GM23338 (cell line): ENCODE measurements around the gene PUM2. TPM values are rescaled to one million over a fixed set of nuclear protein-coding genes. Genes with fewer than 3 reads are reported as not detected.

Experiments
- ATAC-seq: fragments of 200-7000 bp; cut with Tn5 transposase; 3 replicates; pipeline ENCODE4 v1.9.1; 2020
- DNase-seq: peaks from one replicate; pipeline ENCODE4 v3.0.0-alpha.2; 2015; ENCODE audit warnings: low spot score
- H2AFZ ChIP-seq: fragments of 200-600 bp; sonication (generic); 2 replicates; pipeline ENCODE4 v1.8.0; 2016; ENCODE audit warnings: antibody characterized with exemption, mild to moderate bottlenecking, moderate library complexity
- H3F3A ChIP-seq: fragments of 200-600 bp; sonication (generic); replicated peaks from 2 replicates; pipeline ENCODE4 v1.8.0; 2017; ENCODE audit warnings: antibody characterized with exemption, mixed run types, low read depth
- H3K27ac ChIP-seq: fragments of 200-600 bp; sonication (generic); 2 replicates; pipeline ENCODE4 v1.6.1; 2016; ENCODE audit warnings: low read depth
- H3K27me3 ChIP-seq: fragments of 200-600 bp; sonication (generic); 2 replicates; pipeline ENCODE4 v1.8.0; 2016; ENCODE audit warnings: mild to moderate bottlenecking, mixed run types, moderate library complexity; ENCODE audit not compliant: insufficient read depth
- H3K36me3 ChIP-seq: fragments of 200-600 bp; sonication (generic); 2 replicates; pipeline ENCODE4 v1.8.0; 2016; ENCODE audit warnings: mild to moderate bottlenecking; ENCODE audit not compliant: insufficient read depth
- H3K4me1 ChIP-seq: fragments of 200-600 bp; sonication (generic); 2 replicates; pipeline ENCODE4 v1.8.0; 2016; ENCODE audit warnings: mild to moderate bottlenecking, moderate library complexity; ENCODE audit not compliant: insufficient read depth
- H3K4me2 ChIP-seq: fragments of 200-600 bp; sonication (generic); 2 replicates; pipeline ENCODE4 v1.7.1; 2017; ENCODE audit warnings: mixed run types
- H3K4me3 ChIP-seq: fragments of 200-600 bp; sonication (generic); 2 replicates; pipeline ENCODE4 v1.6.1; 2016; ENCODE audit warnings: mixed run types
- H3K79me2 ChIP-seq: fragments of 200-600 bp; sonication (generic); replicated peaks from 2 replicates; pipeline ENCODE4 v1.8.0; 2017; ENCODE audit warnings: mild to moderate bottlenecking; ENCODE audit not compliant: insufficient read depth
- H3K9me2 ChIP-seq: fragments of 200-600 bp; sonication (generic); 2 replicates; pipeline ENCODE4 v1.8.0; 2017; ENCODE audit not compliant: insufficient read depth
- H4K20me1 ChIP-seq: fragments of 200-600 bp; sonication (generic); replicated peaks from 2 replicates; pipeline ENCODE4 v1.8.0; 2017; ENCODE audit warnings: mild to moderate bottlenecking; ENCODE audit not compliant: insufficient read depth
- H3K27ac Mint-ChIP-seq: 2 replicates; pipeline ENCODE4 v1.8.0; 2020; ENCODE audit warnings: inconsistent platforms, mild to moderate bottlenecking, moderate library complexity, mixed read lengths
- H3K27me3 Mint-ChIP-seq: 3 replicates; pipeline ENCODE4 v1.8.0; 2022; ENCODE audit warnings: low read depth, mild to moderate bottlenecking, moderate library complexity, mixed read lengths, inconsistent platforms; ENCODE audit not compliant: insufficient read depth, poor library complexity
- H3K36me3 Mint-ChIP-seq: 3 replicates; pipeline ENCODE4 v1.8.0; 2021; ENCODE audit warnings: low read depth, mild to moderate bottlenecking, inconsistent platforms, moderate library complexity, mixed read lengths
- H3K4me1 Mint-ChIP-seq: 3 replicates; pipeline ENCODE4 v1.8.0; 2020; ENCODE audit warnings: mild to moderate bottlenecking, inconsistent platforms, mixed read lengths
- H3K4me3 Mint-ChIP-seq: 3 replicates; pipeline ENCODE4 v1.8.0; 2021; ENCODE audit warnings: moderate library complexity, mild to moderate bottlenecking, inconsistent platforms, mixed read lengths
- H3K9me3 Mint-ChIP-seq: 3 replicates; pipeline ENCODE4 v1.8.0; 2020; ENCODE audit warnings: moderate library complexity, mild to moderate bottlenecking, inconsistent platforms, mixed read lengths
- CREB1 ChIP-seq: fragments of 250-450 bp; sonication (Bioruptor Pico); IDR thresholded peaks from 2 replicates; pipeline ENCODE4 v1.5.0; 2020; ENCODE audit warnings: low read depth, mild to moderate bottlenecking, moderate library complexity
- JUNB ChIP-seq: IDR thresholded peaks from one replicate; pipeline ENCODE4 v1.6.1; 2016; ENCODE audit warnings: antibody characterized with exemption; ENCODE audit not compliant: unreplicated experiment
- polyA plus RNA-seq: library from polyadenylated mRNA; unstranded; fragments of >200 nt; fragmentation: Nextera tagmentation; extraction: Ambion mirVana; gene quantifications from 2 replicates; pipeline ENCODE4 v1.2.1, GENCODE V29; 2016
- total RNA-seq: library from RNA; depleted of rRNA; stranded (reverse); fragments of >200 nt; shearing (Covaris generic); gene quantifications from 2 replicates; pipeline ENCODE4 v1.2.3, GENCODE V29; 2014
- TF ChIP-seq, protein P1 (sequence below): fragments of 250-450 bp; sonication (Bioruptor Pico); IDR thresholded peaks from 2 replicates; pipeline ENCODE4 v1.5.0; 2020; ENCODE audit warnings: mild to moderate bottlenecking, moderate library complexity
- TF ChIP-seq, protein P2 (sequence below), 2 experiments: fragments of 200-600 bp in 1 of 2; sonication (generic) in 1 of 2; conservative IDR thresholded peaks; 2 replicates each; pipeline versions ENCODE4 v1.5.1 to v1.6.1; 2016 to 2017; ENCODE audit warnings: antibody characterized with exemption in 2 of 2, low read depth in 2 of 2, mild to moderate bottlenecking in 2 of 2, moderate library complexity in 1 of 2
- TF ChIP-seq, protein P3 (sequence below): IDR thresholded peaks from one replicate; pipeline ENCODE4 v1.6.1; 2018; ENCODE audit warnings: antibody characterized with exemption; ENCODE audit not compliant: unreplicated experiment

The PUM2 gene
- total and polyA plus RNA-seq, 2 experiments from 2014 or later, result 29.9 to 94.1 TPM

DNA sequence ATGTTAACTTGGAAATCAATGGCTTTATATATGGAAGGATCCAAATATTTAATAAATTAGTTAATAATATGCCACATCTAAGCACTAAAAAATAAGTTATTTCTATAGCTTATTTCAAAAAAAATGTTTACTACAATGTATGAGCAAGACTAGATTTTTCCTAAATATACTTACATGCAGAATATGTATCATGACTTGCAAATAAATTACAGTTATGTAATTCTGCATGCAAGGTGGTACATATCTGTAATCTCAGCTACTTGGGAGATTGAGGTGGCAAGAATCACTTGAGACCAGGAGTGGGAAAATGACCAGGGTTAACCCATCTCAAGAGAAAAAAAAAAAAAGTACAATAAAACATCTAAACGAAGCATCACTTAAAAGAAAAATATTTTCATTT is 11.6 kb downstream of the PUM2 start (continued):
- TF ChIP-seq, protein P1, sequence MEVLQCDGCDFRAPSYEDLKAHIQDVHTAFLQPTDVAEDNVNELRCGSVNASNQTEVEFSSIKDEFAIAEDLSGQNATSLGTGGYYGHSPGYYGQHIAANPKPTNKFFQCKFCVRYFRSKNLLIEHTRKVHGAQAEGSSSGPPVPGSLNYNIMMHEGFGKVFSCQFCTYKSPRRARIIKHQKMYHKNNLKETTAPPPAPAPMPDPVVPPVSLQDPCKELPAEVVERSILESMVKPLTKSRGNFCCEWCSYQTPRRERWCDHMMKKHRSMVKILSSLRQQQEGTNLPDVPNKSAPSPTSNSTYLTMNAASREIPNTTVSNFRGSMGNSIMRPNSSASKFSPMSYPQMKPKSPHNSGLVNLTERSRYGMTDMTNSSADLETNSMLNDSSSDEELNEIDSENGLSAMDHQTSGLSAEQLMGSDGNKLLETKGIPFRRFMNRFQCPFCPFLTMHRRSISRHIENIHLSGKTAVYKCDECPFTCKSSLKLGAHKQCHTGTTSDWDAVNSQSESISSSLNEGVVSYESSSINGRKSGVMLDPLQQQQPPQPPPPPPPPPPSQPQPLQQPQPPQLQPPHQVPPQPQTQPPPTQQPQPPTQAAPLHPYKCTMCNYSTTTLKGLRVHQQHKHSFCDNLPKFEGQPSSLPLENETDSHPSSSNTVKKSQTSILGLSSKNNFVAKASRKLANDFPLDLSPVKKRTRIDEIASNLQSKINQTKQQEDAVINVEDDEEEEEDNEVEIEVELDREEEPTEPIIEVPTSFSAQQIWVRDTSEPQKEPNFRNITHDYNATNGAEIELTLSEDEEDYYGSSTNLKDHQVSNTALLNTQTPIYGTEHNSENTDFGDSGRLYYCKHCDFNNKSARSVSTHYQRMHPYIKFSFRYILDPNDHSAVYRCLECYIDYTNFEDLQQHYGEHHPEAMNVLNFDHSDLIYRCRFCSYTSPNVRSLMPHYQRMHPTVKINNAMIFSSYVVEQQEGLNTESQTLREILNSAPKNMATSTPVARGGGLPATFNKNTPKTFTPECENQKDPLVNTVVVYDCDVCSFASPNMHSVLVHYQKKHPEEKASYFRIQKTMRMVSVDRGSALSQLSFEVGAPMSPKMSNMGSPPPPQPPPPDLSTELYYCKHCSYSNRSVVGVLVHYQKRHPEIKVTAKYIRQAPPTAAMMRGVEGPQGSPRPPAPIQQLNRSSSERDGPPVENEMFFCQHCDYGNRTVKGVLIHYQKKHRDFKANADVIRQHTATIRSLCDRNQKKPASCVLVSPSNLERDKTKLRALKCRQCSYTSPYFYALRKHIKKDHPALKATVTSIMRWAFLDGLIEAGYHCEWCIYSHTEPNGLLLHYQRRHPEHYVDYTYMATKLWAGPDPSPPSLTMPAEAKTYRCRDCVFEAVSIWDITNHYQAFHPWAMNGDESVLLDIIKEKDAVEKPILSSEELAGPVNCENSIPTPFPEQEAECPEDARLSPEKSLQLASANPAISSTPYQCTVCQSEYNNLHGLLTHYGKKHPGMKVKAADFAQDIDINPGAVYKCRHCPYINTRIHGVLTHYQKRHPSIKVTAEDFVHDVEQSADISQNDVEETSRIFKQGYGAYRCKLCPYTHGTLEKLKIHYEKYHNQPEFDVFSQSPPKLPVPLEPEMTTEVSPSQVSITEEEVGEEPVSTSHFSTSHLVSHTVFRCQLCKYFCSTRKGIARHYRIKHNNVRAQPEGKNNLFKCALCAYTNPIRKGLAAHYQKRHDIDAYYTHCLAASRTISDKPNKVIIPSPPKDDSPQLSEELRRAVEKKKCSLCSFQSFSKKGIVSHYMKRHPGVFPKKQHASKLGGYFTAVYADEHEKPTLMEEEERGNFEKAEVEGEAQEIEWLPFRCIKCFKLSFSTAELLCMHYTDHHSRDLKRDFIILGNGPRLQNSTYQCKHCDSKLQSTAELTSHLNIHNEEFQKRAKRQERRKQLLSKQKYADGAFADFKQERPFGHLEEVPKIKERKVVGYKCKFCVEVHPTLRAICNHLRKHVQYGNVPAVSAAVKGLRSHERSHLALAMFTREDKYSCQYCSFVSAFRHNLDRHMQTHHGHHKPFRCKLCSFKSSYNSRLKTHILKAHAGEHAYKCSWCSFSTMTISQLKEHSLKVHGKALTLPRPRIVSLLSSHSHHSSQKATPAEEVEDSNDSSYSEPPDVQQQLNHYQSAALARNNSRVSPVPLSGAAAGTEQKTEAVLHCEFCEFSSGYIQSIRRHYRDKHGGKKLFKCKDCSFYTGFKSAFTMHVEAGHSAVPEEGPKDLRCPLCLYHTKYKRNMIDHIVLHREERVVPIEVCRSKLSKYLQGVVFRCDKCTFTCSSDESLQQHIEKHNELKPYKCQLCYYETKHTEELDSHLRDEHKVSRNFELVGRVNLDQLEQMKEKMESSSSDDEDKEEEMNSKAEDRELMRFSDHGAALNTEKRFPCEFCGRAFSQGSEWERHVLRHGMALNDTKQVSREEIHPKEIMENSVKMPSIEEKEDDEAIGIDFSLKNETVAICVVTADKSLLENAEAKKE (CRISPR knock-in tag), result no peak
- TF ChIP-seq CREB1 (CRISPR knock-in tag) (no peak), JUNB (no peak)
- TF ChIP-seq, protein P2, sequence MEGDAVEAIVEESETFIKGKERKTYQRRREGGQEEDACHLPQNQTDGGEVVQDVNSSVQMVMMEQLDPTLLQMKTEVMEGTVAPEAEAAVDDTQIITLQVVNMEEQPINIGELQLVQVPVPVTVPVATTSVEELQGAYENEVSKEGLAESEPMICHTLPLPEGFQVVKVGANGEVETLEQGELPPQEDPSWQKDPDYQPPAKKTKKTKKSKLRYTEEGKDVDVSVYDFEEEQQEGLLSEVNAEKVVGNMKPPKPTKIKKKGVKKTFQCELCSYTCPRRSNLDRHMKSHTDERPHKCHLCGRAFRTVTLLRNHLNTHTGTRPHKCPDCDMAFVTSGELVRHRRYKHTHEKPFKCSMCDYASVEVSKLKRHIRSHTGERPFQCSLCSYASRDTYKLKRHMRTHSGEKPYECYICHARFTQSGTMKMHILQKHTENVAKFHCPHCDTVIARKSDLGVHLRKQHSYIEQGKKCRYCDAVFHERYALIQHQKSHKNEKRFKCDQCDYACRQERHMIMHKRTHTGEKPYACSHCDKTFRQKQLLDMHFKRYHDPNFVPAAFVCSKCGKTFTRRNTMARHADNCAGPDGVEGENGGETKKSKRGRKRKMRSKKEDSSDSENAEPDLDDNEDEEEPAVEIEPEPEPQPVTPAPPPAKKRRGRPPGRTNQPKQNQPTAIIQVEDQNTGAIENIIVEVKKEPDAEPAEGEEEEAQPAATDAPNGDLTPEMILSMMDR (conservative IDR thresholded peaks at IDR 0.05; ENCODE audit: low read depth in 2 of 2), result no peak

DNA sequence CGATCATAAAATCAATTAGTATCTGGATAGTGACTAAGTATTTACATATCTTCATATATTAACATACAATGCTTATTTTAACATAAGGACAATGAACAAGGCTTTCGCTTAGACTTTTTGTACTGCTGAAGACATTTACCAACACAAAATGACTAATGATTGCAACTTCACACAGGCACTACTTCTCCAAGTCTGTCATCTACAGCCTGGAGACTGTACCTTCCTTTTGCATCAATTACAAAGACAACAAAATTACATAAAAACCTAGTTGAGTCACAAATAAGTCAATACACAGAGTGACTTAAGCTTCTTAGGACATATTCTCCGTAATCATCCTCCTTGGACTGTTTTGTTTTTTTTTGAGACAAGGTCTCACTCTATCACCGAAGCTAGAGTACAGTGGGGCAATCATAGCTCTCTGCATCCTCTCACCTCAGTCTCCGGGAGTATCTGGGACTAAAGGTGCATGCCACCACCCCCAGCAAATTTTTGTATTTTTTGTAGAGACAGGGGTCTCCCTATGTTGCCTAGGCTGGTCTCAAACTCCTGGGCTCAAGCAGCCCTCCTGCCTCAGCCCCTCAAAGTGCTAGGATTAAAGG is 15.9 kb downstream of the PUM2 start:
- H3K27me3 ChIP-seq, result no peaks in the 10 kb centered on the region
- Mint-ChIP-seq H3K36me3 (peaks cover 6% of the 10 kb centered on the region; the same call in 2 of the 3 replicates), H3K4me1 (peaks cover 63% of the 10 kb centered on the region), H3K27ac (no peak overlapping the region), H3K4me3 (no peak overlapping the region), H3K9me3 (no peaks in the 10 kb centered on the region), H3K27me3 (no peaks in the 10 kb centered on the region)
- peak overlapping the region; percentile 45 for H3K4me2 ChIP-seq
- H3K4me1 ChIP-seq, result peaks cover 48% of the 10 kb centered on the region
- H3K4me3 ChIP-seq, result no peak overlapping the region
- no peak overlapping the region; the same call in 1 of the 2 replicates for H3K27ac ChIP-seq
- no peaks in the 10 kb centered on the region for H3K36me3 ChIP-seq
- H3F3A ChIP-seq, result no peaks in the 10 kb centered on the region
- DNase-seq (no peak), ATAC-seq (no peak)
- peaks cover 100% of the 10 kb centered on the region for H3K79me2 ChIP-seq
- H4K20me1 ChIP-seq, result peaks cover 88% of the 10 kb centered on the region
- H3K9me2 ChIP-seq, result no peaks in the 10 kb centered on the region
- H2AFZ ChIP-seq, result no peak overlapping the region
- TF ChIP-seq JUNB, result no peak
- TF ChIP-seq, protein P3, sequence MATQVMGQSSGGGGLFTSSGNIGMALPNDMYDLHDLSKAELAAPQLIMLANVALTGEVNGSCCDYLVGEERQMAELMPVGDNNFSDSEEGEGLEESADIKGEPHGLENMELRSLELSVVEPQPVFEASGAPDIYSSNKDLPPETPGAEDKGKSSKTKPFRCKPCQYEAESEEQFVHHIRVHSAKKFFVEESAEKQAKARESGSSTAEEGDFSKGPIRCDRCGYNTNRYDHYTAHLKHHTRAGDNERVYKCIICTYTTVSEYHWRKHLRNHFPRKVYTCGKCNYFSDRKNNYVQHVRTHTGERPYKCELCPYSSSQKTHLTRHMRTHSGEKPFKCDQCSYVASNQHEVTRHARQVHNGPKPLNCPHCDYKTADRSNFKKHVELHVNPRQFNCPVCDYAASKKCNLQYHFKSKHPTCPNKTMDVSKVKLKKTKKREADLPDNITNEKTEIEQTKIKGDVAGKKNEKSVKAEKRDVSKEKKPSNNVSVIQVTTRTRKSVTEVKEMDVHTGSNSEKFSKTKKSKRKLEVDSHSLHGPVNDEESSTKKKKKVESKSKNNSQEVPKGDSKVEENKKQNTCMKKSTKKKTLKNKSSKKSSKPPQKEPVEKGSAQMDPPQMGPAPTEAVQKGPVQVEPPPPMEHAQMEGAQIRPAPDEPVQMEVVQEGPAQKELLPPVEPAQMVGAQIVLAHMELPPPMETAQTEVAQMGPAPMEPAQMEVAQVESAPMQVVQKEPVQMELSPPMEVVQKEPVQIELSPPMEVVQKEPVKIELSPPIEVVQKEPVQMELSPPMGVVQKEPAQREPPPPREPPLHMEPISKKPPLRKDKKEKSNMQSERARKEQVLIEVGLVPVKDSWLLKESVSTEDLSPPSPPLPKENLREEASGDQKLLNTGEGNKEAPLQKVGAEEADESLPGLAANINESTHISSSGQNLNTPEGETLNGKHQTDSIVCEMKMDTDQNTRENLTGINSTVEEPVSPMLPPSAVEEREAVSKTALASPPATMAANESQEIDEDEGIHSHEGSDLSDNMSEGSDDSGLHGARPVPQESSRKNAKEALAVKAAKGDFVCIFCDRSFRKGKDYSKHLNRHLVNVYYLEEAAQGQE, result no peak
